Transverse colon (tissue), 4 donors: ENCODE measurements around the gene EXT2. TPM values are rescaled to one million over a fixed set of nuclear protein-coding genes. Genes with fewer than 3 reads are reported as not detected.

ENCODE experiments used
- DNase-seq: peaks from one replicate; pipeline ENCODE4 v3.0.0-alpha.2; 2019
- H3K27ac ChIP-seq, 4 donors: fragments of 200-600 bp; sonication (generic); 2 replicates each; pipeline ENCODE4 v1.5.1; 2016 to 2018; ENCODE audit warnings: inconsistent platforms in 4 of 4
- H3K27me3 ChIP-seq: fragments of 200-600 bp; sonication (generic); 2 replicates; pipeline ENCODE4 v1.5.1; 2017; ENCODE audit warnings: inconsistent platforms
- H3K36me3 ChIP-seq, 4 donors: fragments of 200-600 bp; sonication (generic); 2 replicates each; pipeline ENCODE4 v1.5.1; 2017 to 2019; ENCODE audit warnings: inconsistent platforms in 4 of 4
- H3K4me1 ChIP-seq, 4 donors: fragments of 200-600 bp; sonication (generic); 2 replicates each; pipeline ENCODE4 v1.5.1; 2017 to 2020; ENCODE audit warnings: inconsistent platforms in 4 of 4
- H3K4me3 ChIP-seq, 4 donors: fragments of 200-600 bp; sonication (generic); 1 replicate in 1 of 4; 2 replicates in 3 of 4; pipeline versions ENCODE4 v1.5.1 to v1.6.1; 2017 to 2019; ENCODE audit warnings: inconsistent platforms in 4 of 4
- H3K9me3 ChIP-seq, 2 donors: fragments of 200-600 bp; sonication (generic); 2 replicates each; pipeline ENCODE4 v1.5.1; 2017 to 2019; ENCODE audit warnings: inconsistent platforms in 2 of 2
- CTCF ChIP-seq, 5 experiments: fragments of 200-600 bp in 3 of 5; fragments of 450-650 bp in 2 of 5; sonication (generic) in 3 of 5; IDR thresholded peaks; 1 replicate in 2 of 5; 2 replicates in 3 of 5; pipeline ENCODE4 v1.5.1; 2016 to 2017; ENCODE audit warnings: antibody characterized with exemption in 5 of 5, inconsistent platforms in 3 of 5, mild to moderate bottlenecking in 2 of 5, moderate library complexity in 1 of 5
- EP300 ChIP-seq: sonication (generic); formaldehyde crosslinking; IDR thresholded peaks from one replicate; pipeline ENCODE4 v1.6.1; 2017; ENCODE audit warnings: antibody characterized with exemption, low read depth
- POLR2A ChIP-seq: fragments of 450-650 bp; IDR thresholded peaks from one replicate; pipeline ENCODE4 v1.6.1; 2016; ENCODE audit warnings: antibody characterized with exemption, mild to moderate bottlenecking, moderate library complexity
- POLR2AphosphoS5 ChIP-seq, 3 donors: sonication (generic); formaldehyde crosslinking; IDR thresholded peaks; one replicate each; pipeline ENCODE4 v1.6.1; 2016; ENCODE audit warnings: antibody characterized with exemption in 3 of 3
- WGBS, 2 donors: methylation state at CpG; one replicate each; pipeline ENCODE4 v1.1.5; 2018; ENCODE audit warnings: low coverage in 1 of 2; 5-methylcytosine and 5-hydroxymethylcytosine counted together
- in situ Hi-C, 4 donors: fragments of 200-750 bp; cut with MboI; loops; one replicate each; pipeline versions ENCODE4 v1.15.0 to v1.15.1; 2017; ENCODE audit warnings: low sequenced_read_pairs in 3 of 4, low pct_ligation_motif_present in 1 of 4, low pct_unique_long_range_greater_than_20kb in 1 of 4
- intact Hi-C: fragments of 100-400 bp; cut with DNase I; formaldehyde crosslinking; loops from one replicate; pipeline ENCODE4 v1.15.1; 2023; ENCODE audit warnings: low total_unique reads
- total RNA-seq, 4 donors: library from RNA; depleted of rRNA; stranded (reverse); fragments of >200 nt; gene quantifications; one replicate each; pipeline ENCODE4 v1.1.0, GENCODE V29; 2016

EXT2 gene
- total RNA-seq, 4 donors from 2014 or later: 32.2 to 82.9 (median 59.6) TPM

GRCh38 chr11:44104481-44105294 lies 9.2 kb downstream of the EXT2 start:
- WGBS, 2 donors: 87 to 88% methylated on average over 3 to 5 of the region's 5 CpGs

GRCh38 chr11:44108260-44108659 lies 12.8 kb downstream of the EXT2 start:
- no peak for DNase-seq
- Histone ChIP-seq H3K9me3 (no peaks in the 10 kb centered on the region), H3K4me1 (peaks cover 0 to 5% (median 0%) of the 10 kb centered on the region in 4 donors), H3K36me3 (peaks cover 0 to 3% (median 0%) of the 10 kb centered on the region in 4 donors), H3K27me3 (no peaks in the 10 kb centered on the region), H3K4me3 (no peak overlapping the region), H3K27ac (no peak overlapping the region)
- intact Hi-C loops (no loop called here), in situ Hi-C loops (loop anchor here in 2 of 4 donors (10.0 to 25.0 kb wide), 2 partner anchors 429 to 437 kb away; no protein-coding TSS in a partner anchor)
- no peak for TF ChIP-seq CTCF (IDR thresholded peaks at IDR 0.05)
- no peak for TF ChIP-seq EP300
- no peak for TF ChIP-seq POLR2A
- TF ChIP-seq POLR2AphosphoS5 (IDR thresholded peaks at IDR 0.05): no peak
- WGBS, 2 donors: 92 to 97% methylated on average over 6 of the region's 6 CpGs

More at GRCh38 chr11:44104481-44105294, 9.2 kb downstream of the EXT2 start:
- Histone ChIP-seq H3K4me3 (no peak overlapping the region), H3K4me1 (no peaks in the 10 kb centered on the region), H3K27ac (no peak overlapping the region), H3K36me3 (peaks cover 0 to 3% (median 0%) of the 10 kb centered on the region in 4 donors), H3K9me3 (no peaks in the 10 kb centered on the region), H3K27me3 (no peaks in the 10 kb centered on the region)
- in situ Hi-C loops: loop anchor here in 2 of 4 donors (10.0 to 25.0 kb wide), 2 partner anchors 433 to 440 kb away; no protein-coding TSS in a partner anchor
- DNase-seq: no peak
- intact Hi-C loops: no loop called here
- no peak for TF ChIP-seq CTCF (IDR thresholded peaks at IDR 0.05)
- TF ChIP-seq POLR2A: no peak
- no peak for TF ChIP-seq POLR2AphosphoS5 (IDR thresholded peaks at IDR 0.05)
- TF ChIP-seq EP300: no peak

GRCh38 chr11:44110231-44110679 lies 14.8 kb downstream of the EXT2 start:
- intact Hi-C loops (no loop called here), in situ Hi-C loops (loop anchor here in 1 of 4 donors (25.0 kb wide), 1 partner anchor 427 kb away; no protein-coding TSS in a partner anchor)
- H3K4me3 ChIP-seq: no peak overlapping the region
- H3K27me3 ChIP-seq: no peaks in the 10 kb centered on the region
- H3K27ac ChIP-seq: no peak overlapping the region
- H3K9me3 ChIP-seq: no peaks in the 10 kb centered on the region
- H3K36me3 ChIP-seq: peaks cover 0 to 14% (median 6%) of the 10 kb centered on the region in 4 donors
- H3K4me1 ChIP-seq: peaks cover 0 to 5% (median 0%) of the 10 kb centered on the region in 4 donors
- peak; percentile 53 for DNase-seq
- TF ChIP-seq POLR2AphosphoS5 (IDR thresholded peaks at IDR 0.05): no peak
- TF ChIP-seq EP300: no peak
- no peak for TF ChIP-seq POLR2A
- TF ChIP-seq CTCF (IDR thresholded peaks at IDR 0.05): peak; percentile 56 to 64 (median 61)
- WGBS, 2 donors: 3 to 4% methylated on average over 4 of the region's 4 CpGs

GRCh38 chr11:44112091-44112821 lies 16.8 kb downstream of the EXT2 start:
- no peak for TF ChIP-seq EP300
- TF ChIP-seq POLR2A: no peak
- no peak for TF ChIP-seq POLR2AphosphoS5 (IDR thresholded peaks at IDR 0.05)
- no peak for TF ChIP-seq CTCF (IDR thresholded peaks at IDR 0.05)
- Histone ChIP-seq H3K27ac (no peak overlapping the region), H3K9me3 (no peaks in the 10 kb centered on the region), H3K4me1 (peaks cover 0 to 5% (median 0%) of the 10 kb centered on the region in 4 donors), H3K27me3 (no peaks in the 10 kb centered on the region), H3K36me3 (peaks cover 0 to 28% (median 9%) of the 10 kb centered on the region in 4 donors), H3K4me3 (no peak overlapping the region)
- in situ Hi-C loops (loop anchor here in 1 of 4 donors (25.0 kb wide), 1 partner anchor 425 kb away; no protein-coding TSS in a partner anchor), intact Hi-C loops (no loop called here)
- whole genome bisulfite sequencing, 2 donors: 72 to 87% methylated on average over 4 to 7 of the region's 7 CpGs
- no peak for DNase-seq
